HG03064 (cell line): ENCODE results near the gene ARID5A.

Experiments used
- ATAC-seq: cut with Tn5 transposase; IDR thresholded peaks from one replicate; pipeline ENCODE4 v1.9.1; 2021; ENCODE audit warnings: low read depth; ENCODE audit not compliant: unreplicated experiment

Gene ARID5A

GRCh38 chr2:96591054-96591453, 54.5 kb downstream of the ARID5A start:
- no peak for ATAC-seq

DNA sequence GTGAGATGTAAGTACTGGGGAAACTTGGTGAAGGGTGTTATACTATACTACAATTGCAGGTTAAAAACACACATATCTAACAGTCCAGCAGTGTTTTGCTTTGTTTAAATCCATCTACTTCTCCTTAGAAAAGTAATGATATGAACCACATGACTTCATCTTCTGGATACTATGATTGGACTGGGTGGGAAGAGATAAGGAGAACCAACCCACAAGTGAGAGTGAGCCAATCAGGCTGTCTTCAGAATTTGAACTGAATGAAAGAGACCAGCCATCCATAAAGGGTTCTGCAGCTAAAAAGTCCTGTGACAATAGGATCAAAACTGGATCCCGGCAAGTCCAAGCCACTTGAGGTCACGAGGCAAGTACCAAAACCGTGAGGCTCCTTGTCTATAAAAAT, 54.9 kb downstream of the ARID5A start:
- no peak for ATAC-seq

DNA sequence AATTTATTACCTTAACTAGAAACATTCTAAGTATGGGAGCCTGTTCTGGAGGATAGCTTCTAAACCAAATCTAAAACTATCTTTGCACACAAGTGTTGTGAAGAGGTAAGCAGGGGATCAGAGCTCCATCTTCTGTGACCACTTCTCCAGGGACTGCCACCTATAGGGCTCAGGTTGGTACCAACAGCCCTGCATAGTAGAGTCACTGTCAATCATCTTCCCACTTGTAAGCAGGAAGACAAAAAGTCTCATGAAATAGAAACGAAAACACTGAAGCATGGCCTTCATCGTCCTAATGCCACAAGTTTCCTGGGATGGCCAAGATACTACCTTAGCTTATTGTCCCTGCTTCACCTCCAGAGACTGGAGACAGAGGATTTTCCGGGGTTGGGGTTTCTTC, 57.7 kb downstream of the ARID5A start:
- ATAC-seq = no peak

- ATAC-seq = no peak
Measured at GRCh38 chr2:96594691-96595152, 58.2 kb downstream of the ARID5A start.

DNA sequence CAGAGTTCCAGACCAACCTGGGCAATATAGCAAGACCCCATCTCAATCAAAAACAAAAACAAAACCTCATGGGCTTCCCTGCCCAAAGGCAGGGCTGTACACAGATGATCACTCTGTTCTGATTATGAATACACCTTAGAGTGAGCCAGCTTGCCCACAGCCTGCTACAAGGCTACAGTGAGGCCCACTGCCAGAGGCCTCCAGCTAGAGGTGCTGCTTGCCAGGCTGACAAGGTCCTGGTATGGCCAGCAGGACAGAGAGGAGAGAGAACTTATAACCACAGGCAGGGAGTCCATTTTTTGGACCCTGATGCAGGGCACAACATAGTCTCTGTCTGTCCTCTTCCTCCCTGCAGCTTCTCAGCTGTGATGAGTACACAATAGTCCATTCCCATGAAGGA, 60.0 kb downstream of the ARID5A start:
- no peak for ATAC-seq

GRCh38 chr2:96599941-96600340, 63.4 kb downstream of the ARID5A start:
- ATAC-seq = no peak

DNA sequence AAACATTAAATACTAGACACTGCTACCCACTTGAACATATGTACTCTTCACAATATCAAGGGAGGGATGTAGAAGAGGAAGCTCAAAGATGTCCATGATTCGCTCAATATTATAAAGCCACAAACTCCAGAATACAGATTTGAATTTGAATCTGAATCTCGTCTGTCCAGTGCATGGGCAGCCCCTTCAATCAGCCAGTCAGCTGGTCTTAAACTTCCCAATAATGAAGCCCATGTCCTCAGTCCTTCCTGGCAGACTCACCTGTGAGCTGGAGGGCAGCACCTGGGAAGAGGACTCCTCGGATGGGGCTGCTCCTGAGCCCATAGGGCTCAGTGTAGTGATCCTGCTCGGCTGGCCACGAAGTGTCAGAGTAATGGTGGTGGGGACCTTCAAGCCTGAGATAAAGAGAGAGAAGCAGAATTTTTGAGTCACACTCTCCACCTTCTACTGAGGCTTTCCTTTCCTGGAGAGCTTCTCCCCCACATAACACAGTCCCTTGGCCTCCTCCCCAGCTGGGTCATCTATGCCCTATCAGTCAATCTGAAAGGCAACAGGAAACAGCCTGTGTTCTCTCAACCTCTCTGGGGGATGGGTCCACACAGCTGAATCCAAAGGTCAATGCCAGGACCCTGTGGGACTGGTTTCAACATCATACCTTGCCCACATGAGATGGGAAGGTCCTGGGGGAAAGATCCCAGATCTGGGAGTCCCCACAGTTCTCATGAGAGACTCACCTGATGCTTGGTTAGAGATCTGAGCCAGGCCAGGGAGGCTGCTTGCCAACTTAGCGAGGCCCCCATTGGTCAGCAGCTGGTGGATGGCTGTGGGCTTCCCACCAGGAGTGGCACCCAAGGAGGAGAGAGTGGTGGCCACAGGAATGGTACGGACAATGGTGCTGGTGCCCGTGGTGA, 65.1 kb downstream of the ARID5A start:
- no peak for ATAC-seq
